Activated T-helper 2 cell treated with anti-CD3 and anti-CD28 coated beads, Interferon-gamma antibody, Interleukin-2, Interleukin-4, amounts not matched to agents 10 μg/mL and 5 μg/mL and 100 μg/mL, durations not matched to agents 14 hours and 24 hours and 36 hours (primary cell): ENCODE measurements around the gene TVP23A. TPM values are rescaled to one million over a fixed set of nuclear protein-coding genes. Genes with fewer than 3 reads are reported as not detected.
A peak's percentile ranks its signal among the peaks of the same experiment; 100 is the strongest.
"Not testable (repeated sequence)": the region's sequence is repeated elsewhere in the genome, so short reads cannot be mapped to it uniquely, and the experiment has no call there.

ENCODE experiments used
- DNase-seq: peaks from one replicate; pipeline ENCODE4 v3.0.0; 2021; ENCODE audit warnings: low spot score
- H3K27ac Mint-ChIP-seq: one replicate; pipeline ENCODE4 v1.8.0; 2021; ENCODE audit warnings: mixed read lengths
- H3K27me3 Mint-ChIP-seq: one replicate; pipeline ENCODE4 v1.8.0; 2021; ENCODE audit warnings: low read depth, mixed read lengths
- H3K36me3 Mint-ChIP-seq: one replicate; pipeline ENCODE4 v1.8.0; 2021; ENCODE audit warnings: low read depth, mixed read lengths
- H3K4me1 Mint-ChIP-seq: one replicate; pipeline ENCODE4 v1.8.0; 2021; ENCODE audit warnings: low read depth, mixed read lengths
- H3K4me3 Mint-ChIP-seq: one replicate; pipeline ENCODE4 v1.8.0; 2021; ENCODE audit warnings: low read depth, mild to moderate bottlenecking, moderate library complexity, mixed read lengths
- H3K9me3 Mint-ChIP-seq: one replicate; pipeline ENCODE4 v1.8.0; 2021; ENCODE audit warnings: mixed read lengths
- intact Hi-C: fragments of 100-400 bp; cut with micrococcal nuclease; formaldehyde crosslinking; loops from one replicate; pipeline ENCODE4 v1.15.1; 2023
- total RNA-seq: library from RNA; stranded (reverse); gene quantifications from 2 replicates; pipeline ENCODE4 v1.2.3, GENCODE V29; 2022

The TVP23A gene
- total RNA-seq, 1 donor from 2014 or later, result 0.05 TPM

DNA sequence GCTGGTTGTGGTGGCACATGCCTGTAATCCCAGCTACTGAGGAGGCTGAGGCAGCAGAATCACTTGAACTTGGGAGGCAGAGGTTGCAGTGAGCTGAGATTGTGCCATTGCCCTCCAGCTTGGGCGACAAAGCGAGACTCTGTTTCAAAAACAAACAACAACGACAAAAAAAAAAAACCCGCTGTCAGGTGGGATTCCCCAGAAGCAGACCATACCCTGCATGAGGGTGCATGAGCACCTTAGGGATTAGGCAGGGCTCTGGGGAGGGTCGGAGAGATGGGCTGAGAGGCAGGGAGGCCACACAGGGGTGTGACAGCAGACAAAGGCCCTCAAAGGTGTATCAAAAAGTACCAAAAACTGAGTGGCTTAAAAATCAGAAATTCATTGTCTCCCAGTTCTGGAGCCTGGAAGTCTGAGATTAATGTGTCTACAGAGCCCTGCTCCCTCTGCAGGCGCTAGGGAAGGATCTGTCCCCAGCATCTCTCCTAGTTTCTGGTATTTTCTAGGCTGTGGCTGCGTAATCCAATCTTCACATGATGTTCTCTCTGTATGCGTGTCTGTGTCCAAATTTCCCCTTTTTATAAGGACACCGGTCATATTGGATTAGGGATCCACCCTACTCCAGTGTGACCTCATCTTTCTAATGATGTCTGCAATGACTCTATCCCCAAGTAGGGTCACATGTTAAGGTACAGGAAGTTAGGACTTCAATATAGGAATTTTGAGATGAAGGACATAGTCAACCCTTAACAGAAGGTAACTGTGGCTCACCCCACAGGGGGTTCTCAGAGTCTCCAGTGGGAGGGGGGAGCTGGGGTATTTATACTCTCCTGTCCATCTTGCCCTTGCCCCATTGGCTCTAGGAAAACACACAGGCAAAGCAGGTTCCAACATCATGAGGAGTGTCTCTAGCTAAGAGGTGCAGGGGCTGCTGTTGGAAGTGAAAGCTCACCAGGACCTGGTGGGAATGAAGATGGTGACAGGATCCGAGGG is 13.6 kb upstream of the TVP23A start:
- Mint-ChIP-seq H3K9me3 (no peaks in the 10 kb centered on the region), H3K4me3 (no peak overlapping the region)
- intact Hi-C loops, result no loop called here

DNA sequence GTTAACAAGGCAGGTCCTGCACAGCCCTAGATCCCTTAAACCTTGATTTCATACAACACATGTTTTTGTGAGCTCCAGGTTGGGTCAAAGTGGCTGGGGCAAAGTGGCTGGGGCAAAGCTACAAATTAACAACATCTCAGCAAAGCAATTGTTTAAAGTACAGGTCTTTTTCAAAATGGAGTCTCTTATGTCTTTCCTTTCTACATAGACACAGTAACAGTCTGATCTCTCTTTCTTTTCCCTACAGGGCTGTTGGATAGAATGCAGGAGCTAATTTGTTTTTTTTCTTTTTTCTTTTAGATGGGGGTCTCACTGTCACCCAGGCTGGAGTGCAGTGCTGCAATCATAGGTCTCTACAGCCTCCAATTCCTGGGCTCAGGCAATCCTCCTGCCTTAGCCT is 11.6 kb upstream of the TVP23A start:
- H3K4me1 Mint-ChIP-seq, H3K36me3 Mint-ChIP-seq, H3K4me3 Mint-ChIP-seq, DNase-seq, intact Hi-C loops, H3K27ac Mint-ChIP-seq, H3K9me3 Mint-ChIP-seq: not testable (repeated sequence)
- peaks cover 18% of the 10 kb centered on the region for H3K27me3 Mint-ChIP-seq

More for the DNA sequence above, 13.6 kb upstream of the TVP23A start:
- no peak overlapping the region for H3K27ac Mint-ChIP-seq
- DNase-seq, result no peak
- no peaks in the 10 kb centered on the region for H3K36me3 Mint-ChIP-seq
- H3K4me1 Mint-ChIP-seq, result no peaks in the 10 kb centered on the region
- peaks cover 18% of the 10 kb centered on the region for H3K27me3 Mint-ChIP-seq

DNA sequence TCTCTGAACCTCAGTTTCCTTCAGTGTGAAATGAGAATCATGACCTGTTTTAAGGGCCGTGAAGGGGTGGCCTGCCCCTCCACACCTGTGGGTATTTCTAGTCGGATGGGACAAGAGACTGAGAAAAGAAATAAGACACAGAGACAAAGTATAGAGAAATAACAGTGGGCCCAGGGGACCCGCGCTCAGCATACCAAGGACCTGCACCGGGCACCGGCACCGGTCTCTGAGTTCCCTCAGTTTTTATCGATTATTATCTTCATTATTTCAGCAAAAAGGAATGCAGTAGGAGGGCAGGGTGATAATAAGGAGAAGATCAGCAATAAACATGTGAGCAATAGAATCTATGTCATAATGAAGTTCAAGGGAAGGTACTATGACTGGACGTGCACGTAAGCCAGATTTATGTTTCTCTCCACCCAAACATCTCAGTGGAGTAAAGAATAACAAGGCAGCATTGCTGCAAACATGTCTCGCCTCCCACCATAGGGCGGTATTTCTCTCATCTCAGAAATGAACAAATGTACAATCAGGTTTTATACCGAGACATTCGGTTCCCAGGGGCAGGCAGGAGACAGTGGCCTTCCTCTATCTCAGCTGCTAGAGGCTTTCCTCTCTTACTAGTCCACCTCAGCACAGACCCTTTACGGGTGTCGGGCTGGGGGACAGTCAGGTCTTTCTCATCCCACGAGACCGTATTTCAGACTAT is 10.9 kb upstream of the TVP23A start:
- H3K9me3 Mint-ChIP-seq, DNase-seq, H3K4me1 Mint-ChIP-seq, H3K36me3 Mint-ChIP-seq, H3K4me3 Mint-ChIP-seq, H3K27ac Mint-ChIP-seq, intact Hi-C loops: not testable (repeated sequence)
- peaks cover 18% of the 10 kb centered on the region for H3K27me3 Mint-ChIP-seq

DNA sequence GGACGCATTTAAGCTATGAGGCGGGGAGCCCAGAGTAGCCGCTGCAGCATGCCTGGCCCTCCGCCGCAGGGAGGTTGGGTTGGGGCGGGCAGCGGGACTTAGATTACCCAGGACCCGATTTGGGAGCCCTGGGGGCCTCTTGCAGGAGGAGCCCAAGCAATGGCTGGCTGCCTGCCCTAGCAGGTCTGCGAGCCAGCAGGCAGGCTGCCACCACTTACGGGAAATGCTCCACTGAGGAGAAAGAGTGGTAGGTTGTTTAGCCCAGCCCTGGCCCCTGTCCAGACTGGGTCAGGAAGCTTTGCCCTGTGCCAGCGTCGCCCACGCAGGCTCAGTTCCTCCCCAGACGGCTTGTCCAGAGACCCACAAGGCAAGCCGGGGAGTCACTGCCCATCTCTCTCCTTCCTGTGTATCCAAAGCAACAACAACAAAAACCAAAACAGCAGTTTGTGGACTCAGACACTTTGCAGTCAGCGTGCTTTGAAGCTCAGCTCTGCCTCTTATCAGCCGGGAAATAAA is 10.3 kb upstream of the TVP23A start:
- intact Hi-C loops, result no loop called here
- Mint-ChIP-seq H3K4me3 (no peak overlapping the region), H3K27me3 (peaks cover 16% of the 10 kb centered on the region), H3K36me3 (no peaks in the 10 kb centered on the region), H3K27ac (no peak overlapping the region), H3K4me1 (no peaks in the 10 kb centered on the region), H3K9me3 (no peaks in the 10 kb centered on the region)
- no peak for DNase-seq

DNA sequence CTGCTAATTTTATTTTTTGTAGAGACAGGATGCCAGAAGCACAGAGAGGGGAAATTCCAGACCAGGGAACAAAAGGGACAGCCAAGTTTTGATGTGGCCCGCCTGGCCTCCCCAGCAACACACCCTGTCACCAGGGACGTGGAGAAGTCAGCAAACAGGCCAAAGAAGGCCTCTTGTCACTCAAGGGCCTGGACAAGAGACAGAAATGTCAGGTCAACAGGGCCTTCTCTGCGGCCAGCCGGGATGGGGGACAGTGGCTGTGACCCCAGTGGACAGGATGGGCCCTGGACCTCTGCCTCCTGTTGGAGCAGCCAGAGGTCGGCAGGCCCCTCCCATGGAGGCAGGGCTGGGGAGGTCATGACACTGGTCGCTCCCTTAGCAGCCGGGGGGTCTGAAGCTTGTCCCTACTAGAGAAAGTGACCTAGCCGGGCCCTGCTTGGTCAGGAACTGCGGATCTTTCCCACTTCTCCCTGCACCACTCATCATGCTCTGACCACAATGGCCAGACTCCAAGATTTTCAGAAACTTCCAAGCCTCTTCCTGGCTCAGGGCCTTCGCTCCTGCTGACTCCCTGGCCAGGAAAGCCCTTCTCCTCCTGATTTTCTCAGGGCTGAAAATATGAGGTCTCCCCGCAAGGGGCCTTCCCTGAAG is 9.2 kb upstream of the TVP23A start:
- no peaks in the 10 kb centered on the region for H3K9me3 Mint-ChIP-seq
- H3K4me1 Mint-ChIP-seq, result no peaks in the 10 kb centered on the region
- H3K27ac Mint-ChIP-seq, result no peak overlapping the region
- no peak overlapping the region for H3K4me3 Mint-ChIP-seq
- peaks cover 16% of the 10 kb centered on the region for H3K27me3 Mint-ChIP-seq
- no peak for DNase-seq
- H3K36me3 Mint-ChIP-seq, result no peaks in the 10 kb centered on the region
- intact Hi-C loops, result no loop called here

DNA sequence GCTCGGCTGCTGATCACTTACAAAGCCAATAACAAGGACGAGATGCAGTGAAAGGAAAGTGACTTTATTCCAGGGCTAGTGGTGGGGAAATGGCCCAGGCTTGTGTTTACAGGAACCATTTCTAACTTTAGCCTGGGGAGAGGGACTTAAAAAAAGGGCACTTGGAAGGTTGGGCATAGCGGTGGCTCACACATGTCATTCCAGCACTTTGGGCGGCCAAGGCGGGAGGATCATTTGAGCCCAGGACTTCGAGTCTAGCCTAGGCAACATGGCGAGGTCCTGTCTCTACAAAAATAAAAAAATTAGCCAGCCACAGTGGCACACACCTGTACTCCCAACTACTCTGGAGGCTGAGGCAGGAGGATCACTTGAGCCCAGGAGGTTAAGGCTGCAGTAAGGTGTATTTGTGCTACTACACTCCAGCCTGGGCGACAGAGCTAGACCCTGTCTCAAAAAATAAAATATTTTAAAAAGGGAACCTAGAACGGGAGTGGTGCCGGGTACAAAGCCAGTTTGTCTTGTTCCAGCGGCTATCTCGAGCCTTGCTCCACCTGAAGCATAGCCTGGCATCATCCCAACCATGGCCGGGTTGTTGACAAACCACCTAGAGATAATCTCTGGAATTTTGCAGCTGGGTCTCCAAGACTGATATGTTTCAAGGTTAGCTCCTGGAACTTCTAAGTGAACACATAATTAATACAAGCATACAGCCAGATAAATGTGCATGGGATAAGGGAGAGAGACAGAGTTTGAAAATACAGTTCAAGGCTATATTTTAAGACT is 5.7 kb upstream of the TVP23A start:
- no peak overlapping the region for H3K4me3 Mint-ChIP-seq
- peaks cover 3% of the 10 kb centered on the region for H3K27me3 Mint-ChIP-seq
- H3K4me1 Mint-ChIP-seq, result peaks cover 3% of the 10 kb centered on the region
- no peaks in the 10 kb centered on the region for H3K9me3 Mint-ChIP-seq
- no peak overlapping the region for H3K27ac Mint-ChIP-seq
- no peak for DNase-seq
- no peaks in the 10 kb centered on the region for H3K36me3 Mint-ChIP-seq
- intact Hi-C loops, result no loop called here

DNA sequence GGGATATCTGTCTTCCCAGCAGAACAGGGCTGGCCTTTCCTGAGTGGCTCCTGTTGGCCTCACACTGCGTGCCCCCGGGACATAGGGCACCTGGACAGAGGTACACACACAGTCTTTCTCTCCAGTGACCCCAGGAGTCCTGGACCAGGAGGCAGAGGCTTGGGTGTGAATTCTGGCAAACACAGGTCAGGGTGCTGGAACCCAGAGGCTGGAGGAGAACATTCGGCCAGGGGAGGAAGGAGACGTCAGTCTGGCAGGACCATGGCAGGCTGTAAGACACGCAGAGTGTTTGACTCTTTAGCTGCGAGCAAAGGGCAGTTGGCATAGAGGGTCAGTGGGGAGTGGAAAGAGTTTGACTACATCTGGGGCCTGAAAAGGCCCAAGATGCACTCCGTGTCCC is 4.1 kb upstream of the TVP23A start:
- no peaks in the 10 kb centered on the region for H3K36me3 Mint-ChIP-seq
- intact Hi-C loops, result no loop called here

DNA sequence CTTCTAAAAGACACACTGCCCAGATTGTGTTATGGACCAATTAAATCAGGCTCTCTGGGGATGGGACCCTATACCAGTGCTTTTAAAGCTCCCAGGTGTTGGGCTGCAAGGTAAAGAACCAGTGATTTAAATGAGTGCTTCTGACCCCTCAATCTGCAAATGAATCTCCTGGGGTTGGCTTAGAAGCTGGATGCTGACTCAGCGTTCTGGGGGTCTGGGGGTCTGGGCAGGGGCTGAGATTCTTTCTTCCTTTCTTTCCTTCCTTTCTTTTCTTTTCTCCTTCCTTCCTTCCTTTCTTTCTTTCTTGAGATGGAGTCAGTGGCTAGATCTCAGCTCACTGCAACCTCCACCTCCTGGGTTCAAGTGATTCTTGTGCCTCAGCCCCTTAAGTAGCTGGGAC is 2.0 kb upstream of the TVP23A start:
- H3K27me3 Mint-ChIP-seq, result peaks cover 6% of the 10 kb centered on the region
- no peaks in the 10 kb centered on the region for H3K9me3 Mint-ChIP-seq
- intact Hi-C loops, result no loop called here
- no peaks in the 10 kb centered on the region for H3K36me3 Mint-ChIP-seq
- peaks cover 3% of the 10 kb centered on the region for H3K4me1 Mint-ChIP-seq
- DNase-seq, result no peak
- H3K27ac Mint-ChIP-seq, result no peak overlapping the region
- H3K4me3 Mint-ChIP-seq, result no peak overlapping the region

More for the DNA sequence above, 4.1 kb upstream of the TVP23A start:
- H3K4me3 Mint-ChIP-seq, result no peak overlapping the region
- H3K4me1 Mint-ChIP-seq, result peaks cover 3% of the 10 kb centered on the region
- no peaks in the 10 kb centered on the region for H3K9me3 Mint-ChIP-seq
- no peak overlapping the region for H3K27ac Mint-ChIP-seq
- no peak for DNase-seq
- peaks cover 3% of the 10 kb centered on the region for H3K27me3 Mint-ChIP-seq

DNA sequence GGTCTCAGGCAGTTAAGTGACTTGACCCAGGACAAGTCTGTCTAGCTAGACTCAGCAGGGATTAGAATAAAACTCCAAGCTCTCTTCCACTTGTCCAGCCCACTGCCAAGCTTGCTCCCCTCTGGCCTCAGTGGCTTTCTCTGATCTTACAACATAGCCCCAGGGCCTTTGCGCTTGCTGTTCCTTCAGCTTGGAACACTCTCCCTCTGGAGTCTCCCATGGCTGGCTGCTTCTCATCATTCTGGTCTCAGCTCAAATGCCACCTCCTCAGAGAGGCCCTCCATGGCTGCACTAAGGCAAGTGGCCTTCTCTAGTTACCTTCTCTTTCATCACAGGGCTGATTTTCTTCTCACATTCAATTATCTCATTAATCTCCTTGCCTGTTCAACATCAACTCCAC is 1.1 kb downstream of the TVP23A start:
- H3K4me3 Mint-ChIP-seq, result no peak overlapping the region
- no peaks in the 10 kb centered on the region for H3K9me3 Mint-ChIP-seq
- peaks cover 7% of the 10 kb centered on the region for H3K4me1 Mint-ChIP-seq
- peaks cover 8% of the 10 kb centered on the region for H3K27me3 Mint-ChIP-seq
- intact Hi-C loops, result loop anchor here (10.0 kb wide), 1 partner anchor 97 kb away; no protein-coding TSS in a partner anchor
- H3K27ac Mint-ChIP-seq, result no peak overlapping the region
- H3K36me3 Mint-ChIP-seq, result no peaks in the 10 kb centered on the region
- DNase-seq, result no peak

DNA sequence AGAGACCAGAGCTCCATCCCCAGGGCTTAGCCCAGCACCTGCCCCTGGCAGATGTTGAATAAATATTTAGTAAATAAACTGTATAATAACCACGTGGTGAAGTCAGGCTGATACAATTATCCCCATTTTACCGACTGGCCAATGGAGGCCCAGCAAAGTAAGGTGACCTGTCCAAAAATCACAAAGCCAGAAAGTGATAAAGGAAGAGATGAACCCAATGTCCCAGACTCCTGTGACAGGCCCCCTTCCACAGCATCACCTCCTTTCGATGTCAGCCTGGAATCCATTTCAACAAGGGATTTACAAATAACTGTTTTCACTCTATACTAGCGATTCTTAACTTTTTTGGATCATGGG is 5.5 kb downstream of the TVP23A start:
- H3K9me3 Mint-ChIP-seq, result no peaks in the 10 kb centered on the region
- no peak overlapping the region for H3K4me3 Mint-ChIP-seq
- no peak for DNase-seq
- intact Hi-C loops, result loop anchor here (5.0 to 10.0 kb wide), 2 partner anchors 64 to 102 kb away; partner anchors contain the start of gene CIITA
- peak overlapping the region; percentile 79 for H3K27ac Mint-ChIP-seq
- peaks cover 7% of the 10 kb centered on the region for H3K27me3 Mint-ChIP-seq
- H3K36me3 Mint-ChIP-seq, result no peaks in the 10 kb centered on the region
- peaks cover 14% of the 10 kb centered on the region for H3K4me1 Mint-ChIP-seq

DNA sequence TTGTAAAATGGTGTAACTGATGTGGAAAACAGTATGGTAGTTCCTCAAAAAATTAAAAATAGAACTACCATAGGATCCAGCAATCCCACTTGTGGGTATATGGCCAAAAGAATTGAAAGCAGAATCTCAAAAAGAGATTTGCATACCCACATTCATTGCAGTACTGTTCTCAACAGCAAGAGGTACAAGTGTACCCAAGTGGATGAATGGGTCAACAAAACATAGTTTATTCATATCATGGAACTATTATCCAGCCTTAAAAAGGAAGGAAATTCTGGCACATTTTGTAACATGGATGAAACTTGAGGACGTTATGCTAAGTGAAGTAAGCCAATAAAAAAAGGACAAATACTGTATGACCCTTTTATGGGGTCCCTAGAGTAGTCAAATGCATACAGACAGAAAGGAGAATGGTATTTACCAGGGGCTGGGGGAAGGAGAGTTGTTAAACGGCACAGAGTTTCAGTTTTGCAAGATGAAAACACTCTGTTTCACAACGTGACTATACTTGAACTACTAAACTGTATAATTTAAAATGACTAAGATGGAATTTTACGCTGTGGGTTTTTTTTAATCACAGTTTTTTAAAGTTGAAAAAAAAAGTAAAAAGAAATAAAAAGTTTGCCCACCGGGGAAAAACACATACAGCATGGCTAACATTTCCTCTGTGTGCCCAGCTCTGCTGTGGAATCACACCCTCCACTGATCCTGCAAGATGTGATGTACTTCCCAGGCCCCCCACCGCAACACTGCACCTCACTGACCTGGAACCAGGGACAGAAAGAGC is 6.1 kb downstream of the TVP23A start:
- Mint-ChIP-seq H3K9me3 (no peaks in the 10 kb centered on the region), H3K27me3 (peaks cover 9% of the 10 kb centered on the region)

More for the DNA sequence above, 6.1 kb downstream of the TVP23A start:
- Mint-ChIP-seq H3K36me3 (no peaks in the 10 kb centered on the region), H3K4me3 (no peak overlapping the region), H3K4me1 (peaks cover 14% of the 10 kb centered on the region), H3K27ac (peak overlapping the region; percentile 79)
- DNase-seq, result no peak
- intact Hi-C loops, result loop anchor here (5.0 to 10.0 kb wide), 2 partner anchors 65 to 102 kb away; partner anchors contain the start of gene CIITA
